Neural progenitor cell (in vitro differentiated cells): ENCODE results near the gene METAP2. TPM values are rescaled to one million over a fixed set of nuclear protein-coding genes. Genes with fewer than 3 reads are reported as not detected.

Source experiments
- DNase-seq: peaks from one replicate; pipeline ENCODE4 v3.0.0-alpha.2; 2016; ENCODE audit warnings: low spot score
- H2AFZ ChIP-seq: fragments of 200-600 bp; sonication (generic); replicated peaks from 2 replicates; pipeline ENCODE4 v1.6.1; 2016; ENCODE audit warnings: antibody characterized with exemption
- H3F3A ChIP-seq: fragments of 200-600 bp; sonication (generic); 2 replicates; pipeline ENCODE4 v1.6.1; 2016; ENCODE audit warnings: antibody characterized with exemption, low read depth
- H3K27ac ChIP-seq: fragments of 200-600 bp; sonication (generic); 2 replicates; pipeline ENCODE4 v1.5.1; 2016; ENCODE audit warnings: mild to moderate bottlenecking
- H3K27me3 ChIP-seq: fragments of 200-600 bp; sonication (generic); 2 replicates; pipeline ENCODE4 v1.6.1; 2016; ENCODE audit warnings: mild to moderate bottlenecking, moderate library complexity
- H3K36me3 ChIP-seq: fragments of 200-600 bp; sonication (generic); 2 replicates; pipeline ENCODE4 v1.5.1; 2016
- H3K4me1 ChIP-seq: fragments of 200-600 bp; sonication (generic); 2 replicates; pipeline ENCODE4 v1.6.1; 2016; ENCODE audit warnings: mixed run types
- H3K4me2 ChIP-seq: fragments of 200-600 bp; sonication (generic); 2 replicates; pipeline ENCODE4 v1.6.1; 2016
- H3K4me3 ChIP-seq: fragments of 200-600 bp; sonication (generic); 2 replicates; pipeline ENCODE4 v1.5.1; 2016
- H3K79me2 ChIP-seq: fragments of 200-600 bp; sonication (generic); 2 replicates; pipeline ENCODE4 v1.6.1; 2016; ENCODE audit warnings: low read depth
- H3K9ac ChIP-seq: fragments of 200-600 bp; sonication (generic); 2 replicates; pipeline ENCODE4 v1.6.1; 2016
- H3K9me3 ChIP-seq: fragments of 200-600 bp; sonication (generic); 2 replicates; pipeline ENCODE4 v1.5.1; 2016; ENCODE audit warnings: low read depth
- H4K20me1 ChIP-seq: fragments of 200-600 bp; sonication (generic); 2 replicates; pipeline ENCODE4 v1.6.1; 2016; ENCODE audit warnings: low read depth
- H3K27ac Mint-ChIP-seq: 3 replicates; pipeline ENCODE4 v1.8.0; 2021; ENCODE audit warnings: mixed read lengths
- H3K27me3 Mint-ChIP-seq: 2 replicates; pipeline ENCODE4 v1.8.0; 2022; ENCODE audit warnings: low read depth, mild to moderate bottlenecking, inconsistent platforms, moderate library complexity, mixed read lengths; ENCODE audit not compliant: insufficient read depth
- H3K36me3 Mint-ChIP-seq: 3 replicates; pipeline ENCODE4 v1.8.0; 2021; ENCODE audit warnings: mixed read lengths
- H3K4me1 Mint-ChIP-seq: 3 replicates; pipeline ENCODE4 v1.8.0; 2021; ENCODE audit warnings: mixed read lengths
- H3K4me3 Mint-ChIP-seq: 3 replicates; pipeline ENCODE4 v1.8.0; 2021; ENCODE audit warnings: mild to moderate bottlenecking, moderate library complexity, mixed read lengths
- H3K9me3 Mint-ChIP-seq: 3 replicates; pipeline ENCODE4 v1.8.0; 2020; ENCODE audit warnings: mixed read lengths
- EZH2 ChIP-seq: fragments of 200-600 bp; sonication (generic); IDR thresholded peaks from 2 replicates; pipeline ENCODE4 v1.6.1; 2017; ENCODE audit warnings: antibody characterized with exemption, mild to moderate bottlenecking, moderate library complexity
- EZH2phosphoT487 ChIP-seq: fragments of 200-600 bp; sonication (generic); IDR thresholded peaks from 2 replicates; pipeline ENCODE4 v1.6.1; 2017; ENCODE audit warnings: antibody characterized with exemption
- total RNA-seq: library from RNA; depleted of rRNA; stranded (reverse); fragments of >200 nt; gene quantifications from 2 replicates; pipeline ENCODE4 v1.2.3, GENCODE V29; 2015; ENCODE audit warnings: low replicate concordance
- TF ChIP-seq, protein P1 (sequence below): fragments of 200-600 bp; sonication (generic); IDR thresholded peaks from 2 replicates; pipeline ENCODE4 v1.5.1; 2017; ENCODE audit warnings: antibody characterized with exemption, mild to moderate bottlenecking

Gene METAP2
- total RNA-seq, 1 donor from 2014 or later = 231 TPM

GRCh38 chr12:95549392-95550084, 75.6 kb downstream of the METAP2 start:
- Mint-ChIP-seq H3K36me3 (peaks cover 6% of the 10 kb centered on the region), H3K4me3 (peak overlapping the region; percentile 89), H3K27me3 (peaks cover 8% of the 10 kb centered on the region), H3K27ac (no peak overlapping the region), H3K4me1 (peaks cover 51% of the 10 kb centered on the region), H3K9me3 (peaks cover 7% of the 10 kb centered on the region)
- peak overlapping the region; percentile 94 for H3K27ac ChIP-seq
- no peaks in the 10 kb centered on the region for H3K36me3 ChIP-seq
- H3K27me3 ChIP-seq = no peaks in the 10 kb centered on the region
- H2AFZ ChIP-seq = no peak overlapping the region
- DNase-seq = no peak
- H3K4me2 ChIP-seq = peak overlapping the region; percentile 93
- peaks cover 67% of the 10 kb centered on the region for H3F3A ChIP-seq
- H3K79me2 ChIP-seq = peaks cover 56% of the 10 kb centered on the region
- H3K9ac ChIP-seq = no peak overlapping the region
- TF ChIP-seq EZH2 (no peak), EZH2phosphoT487 (no peak)
- TF ChIP-seq, protein P1, sequence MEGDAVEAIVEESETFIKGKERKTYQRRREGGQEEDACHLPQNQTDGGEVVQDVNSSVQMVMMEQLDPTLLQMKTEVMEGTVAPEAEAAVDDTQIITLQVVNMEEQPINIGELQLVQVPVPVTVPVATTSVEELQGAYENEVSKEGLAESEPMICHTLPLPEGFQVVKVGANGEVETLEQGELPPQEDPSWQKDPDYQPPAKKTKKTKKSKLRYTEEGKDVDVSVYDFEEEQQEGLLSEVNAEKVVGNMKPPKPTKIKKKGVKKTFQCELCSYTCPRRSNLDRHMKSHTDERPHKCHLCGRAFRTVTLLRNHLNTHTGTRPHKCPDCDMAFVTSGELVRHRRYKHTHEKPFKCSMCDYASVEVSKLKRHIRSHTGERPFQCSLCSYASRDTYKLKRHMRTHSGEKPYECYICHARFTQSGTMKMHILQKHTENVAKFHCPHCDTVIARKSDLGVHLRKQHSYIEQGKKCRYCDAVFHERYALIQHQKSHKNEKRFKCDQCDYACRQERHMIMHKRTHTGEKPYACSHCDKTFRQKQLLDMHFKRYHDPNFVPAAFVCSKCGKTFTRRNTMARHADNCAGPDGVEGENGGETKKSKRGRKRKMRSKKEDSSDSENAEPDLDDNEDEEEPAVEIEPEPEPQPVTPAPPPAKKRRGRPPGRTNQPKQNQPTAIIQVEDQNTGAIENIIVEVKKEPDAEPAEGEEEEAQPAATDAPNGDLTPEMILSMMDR = no peak
- H4K20me1 ChIP-seq = no peaks in the 10 kb centered on the region
- H3K9me3 ChIP-seq = peaks cover 4% of the 10 kb centered on the region
- H3K4me3 ChIP-seq = peak overlapping the region; percentile 96
- H3K4me1 ChIP-seq = peaks cover 53% of the 10 kb centered on the region

DNA sequence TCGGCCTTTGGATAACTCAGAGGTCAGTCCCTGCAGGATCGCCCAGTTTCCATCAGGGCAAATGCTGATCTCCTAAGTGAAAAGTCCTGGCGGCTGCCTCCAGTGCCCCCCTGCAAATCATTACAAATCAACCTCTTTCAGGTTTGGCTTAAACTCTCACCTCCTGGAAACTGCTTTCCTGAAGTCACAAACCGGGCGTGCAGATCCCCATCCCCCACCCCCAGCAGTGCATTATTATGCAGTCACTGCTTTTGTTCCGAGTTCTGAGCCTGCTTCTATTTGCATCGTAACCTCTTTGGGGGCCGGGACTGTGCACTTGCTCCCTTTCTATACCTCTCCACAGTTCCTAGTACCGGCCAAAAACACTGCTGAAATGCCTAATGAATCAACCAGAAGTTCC, 77.4 kb downstream of the METAP2 start, which contains the start of gene USP44:
Gene USP44 (minus strand): TSS at position 172 of the 400 bp plus-strand sequence. CDS start 17,220 bp downstream, outside the sequence.
- Histone ChIP-seq H3K9ac (no peak within 1 kb of the TSS), H3K27ac (peak within 1 kb of the TSS; percentile 85), H3K36me3 (no peaks in the 10 kb centered on the region), H3K27me3 (no peaks in the 10 kb centered on the region), H3K4me1 (peaks cover 36% of the 10 kb centered on the region), H3F3A (peaks cover 61% of the 10 kb centered on the region), H4K20me1 (no peaks in the 10 kb centered on the region), H3K4me3 (peak within 1 kb of the TSS; percentile 96), H3K9me3 (peaks cover 4% of the 10 kb centered on the region), H2AFZ (peak within 1 kb of the TSS; percentile 38), H3K79me2 (peaks cover 38% of the 10 kb centered on the region), H3K4me2 (peak within 1 kb of the TSS; percentile 93)
- H3K4me3 Mint-ChIP-seq = peak within 1 kb of the TSS; percentile 82
- peaks cover 8% of the 10 kb centered on the region for H3K27me3 Mint-ChIP-seq
- peak; percentile 83 for DNase-seq
- H3K4me1 Mint-ChIP-seq = peaks cover 39% of the 10 kb centered on the region
- no peak for TF ChIP-seq EZH2
- no peak for TF ChIP-seq EZH2phosphoT487
- TF ChIP-seq, protein P1 = no peak
- H3K9me3 Mint-ChIP-seq = peaks cover 7% of the 10 kb centered on the region
- peaks cover 6% of the 10 kb centered on the region for H3K36me3 Mint-ChIP-seq
- H3K27ac Mint-ChIP-seq = peak within 1 kb of the TSS; percentile 36

DNA sequence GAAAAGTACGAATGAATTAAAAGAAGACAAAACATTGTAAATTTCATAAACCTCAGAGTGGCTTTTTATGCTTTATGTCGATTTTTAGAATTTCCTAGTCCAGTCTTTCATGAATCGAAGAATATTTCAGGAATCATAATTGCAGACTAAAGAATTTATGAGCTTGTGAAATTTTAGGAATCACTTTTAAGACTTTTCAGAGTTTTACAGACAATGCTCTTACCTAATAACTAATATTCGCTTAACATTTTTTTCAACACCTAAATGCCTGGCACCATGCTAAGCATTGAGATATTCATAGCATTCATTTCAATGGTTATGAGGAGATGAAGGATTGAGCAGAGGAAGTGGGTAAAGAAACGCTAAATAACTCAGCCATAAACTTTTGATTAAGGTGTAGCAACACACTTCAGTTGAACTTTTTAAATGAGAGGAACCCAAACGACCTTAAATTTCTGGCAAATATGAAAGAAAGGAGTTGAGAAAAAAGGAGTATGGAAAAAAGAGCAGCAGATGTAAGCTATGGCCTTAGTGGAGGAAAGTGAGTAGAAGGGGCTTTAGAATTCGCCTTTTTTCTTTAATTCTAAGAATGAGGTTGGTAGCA, 78.1 kb downstream of the METAP2 start:
- H3K9ac ChIP-seq = no peak overlapping the region
- peak overlapping the region; percentile 36 for H3K27ac Mint-ChIP-seq

More for the DNA sequence above, 78.1 kb downstream of the METAP2 start:
- Histone ChIP-seq H3K4me1 (peaks cover 29% of the 10 kb centered on the region), H3K27ac (peak overlapping the region; percentile 85), H3K79me2 (peaks cover 31% of the 10 kb centered on the region), H2AFZ (peak overlapping the region; percentile 38), H3K36me3 (no peaks in the 10 kb centered on the region), H3K27me3 (no peaks in the 10 kb centered on the region), H3K4me3 (peak overlapping the region; percentile 96), H3F3A (peaks cover 54% of the 10 kb centered on the region), H3K4me2 (peak overlapping the region; percentile 93), H3K9me3 (peaks cover 4% of the 10 kb centered on the region), H4K20me1 (no peaks in the 10 kb centered on the region)
- Mint-ChIP-seq H3K4me3 (peak overlapping the region; percentile 82), H3K36me3 (peaks cover 6% of the 10 kb centered on the region), H3K27me3 (peaks cover 8% of the 10 kb centered on the region), H3K4me1 (peaks cover 32% of the 10 kb centered on the region), H3K9me3 (peaks cover 7% of the 10 kb centered on the region)
- TF ChIP-seq EZH2phosphoT487 (no peak), EZH2 (no peak)
- TF ChIP-seq, protein P1 = no peak
- no peak for DNase-seq
